HG02970 (cell line): ENCODE results near the gene BTF3.

Experiments used
- ATAC-seq: cut with Tn5 transposase; IDR thresholded peaks from one replicate; pipeline ENCODE4 v1.9.1; 2021; ENCODE audit warnings: mild to moderate bottlenecking, moderate library complexity, moderate number of reproducible peaks; ENCODE audit not compliant: unreplicated experiment, low FRiP score

The BTF3 gene

GRCh38 chr5:73519531-73520283 is 21.5 kb downstream of the BTF3 start:
- ATAC-seq: peak; percentile 92

- no peak for ATAC-seq
Measured at GRCh38 chr5:73522989-73523388, 24.7 kb downstream of the BTF3 start.

GRCh38 chr5:73523861-73524260 is 25.6 kb downstream of the BTF3 start:
- no peak for ATAC-seq

- no peak for ATAC-seq
Measured at GRCh38 chr5:73525606-73526203, 27.5 kb downstream of the BTF3 start.

GRCh38 chr5:73528248-73528647 is 30.0 kb downstream of the BTF3 start:
- no peak for ATAC-seq

DNA sequence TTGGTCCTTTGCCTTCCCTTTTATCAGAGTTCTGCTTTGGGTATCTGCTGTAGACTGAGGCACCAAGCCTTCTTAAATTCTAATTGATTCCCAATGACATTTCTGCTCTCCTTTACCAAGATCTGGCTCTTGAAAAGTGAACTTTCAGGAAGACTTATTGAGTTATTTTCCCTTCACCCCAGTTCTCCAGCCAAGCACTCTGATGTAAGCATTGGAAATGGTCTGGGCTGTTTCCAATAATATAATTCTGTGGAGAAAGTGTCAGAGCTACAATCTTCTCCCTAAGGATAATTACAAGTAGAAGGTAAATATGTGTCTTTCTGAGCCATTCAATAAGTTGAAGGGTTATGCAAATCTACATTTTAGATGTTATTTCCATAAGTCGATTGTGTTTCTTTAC is 30.8 kb downstream of the BTF3 start:
- ATAC-seq: no peak

DNA sequence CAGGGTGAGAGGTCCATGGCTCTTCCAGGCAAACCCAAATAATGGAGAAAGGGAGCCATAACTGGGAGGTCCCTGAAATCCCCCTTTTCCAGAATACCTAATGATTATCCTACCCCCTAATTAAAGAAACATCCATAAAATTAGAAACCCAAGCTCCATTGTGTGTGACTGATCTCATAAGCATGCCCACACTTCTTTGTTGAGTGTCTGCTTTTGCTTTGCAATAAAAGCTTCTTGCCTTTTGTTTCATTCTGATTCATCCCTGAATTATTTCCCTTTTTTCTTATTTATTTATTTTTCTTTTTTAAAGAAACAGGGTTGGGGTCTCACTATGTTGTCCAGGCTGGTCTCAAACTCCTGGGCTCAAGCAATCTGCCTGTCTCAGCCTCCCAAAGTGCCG is 33.1 kb downstream of the BTF3 start:
- ATAC-seq: no peak

DNA sequence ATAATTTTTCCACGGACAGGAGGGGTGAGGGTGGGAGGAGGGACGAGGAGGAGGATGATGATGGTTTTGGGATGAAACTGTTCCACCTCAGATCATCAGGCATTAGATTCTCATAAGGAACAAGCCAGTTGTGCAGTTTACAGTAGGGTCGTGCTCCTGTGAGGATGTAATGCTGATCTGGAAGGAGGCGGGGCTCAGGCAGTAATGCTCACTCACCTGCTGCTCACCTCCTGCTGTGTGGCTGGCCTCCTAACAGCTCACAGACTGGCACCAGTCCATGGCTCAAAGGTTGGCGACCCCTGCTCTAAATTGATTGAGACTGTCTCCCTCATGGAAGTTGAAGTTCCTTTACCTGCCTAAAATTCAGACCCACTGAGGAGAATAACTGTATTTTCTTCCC is 34.0 kb downstream of the BTF3 start:
- no peak for ATAC-seq

GRCh38 chr5:73534011-73534644 is 35.9 kb downstream of the BTF3 start:
- no peak for ATAC-seq

- no peak for ATAC-seq
Measured at GRCh38 chr5:73534971-73535370, 36.7 kb downstream of the BTF3 start.

DNA sequence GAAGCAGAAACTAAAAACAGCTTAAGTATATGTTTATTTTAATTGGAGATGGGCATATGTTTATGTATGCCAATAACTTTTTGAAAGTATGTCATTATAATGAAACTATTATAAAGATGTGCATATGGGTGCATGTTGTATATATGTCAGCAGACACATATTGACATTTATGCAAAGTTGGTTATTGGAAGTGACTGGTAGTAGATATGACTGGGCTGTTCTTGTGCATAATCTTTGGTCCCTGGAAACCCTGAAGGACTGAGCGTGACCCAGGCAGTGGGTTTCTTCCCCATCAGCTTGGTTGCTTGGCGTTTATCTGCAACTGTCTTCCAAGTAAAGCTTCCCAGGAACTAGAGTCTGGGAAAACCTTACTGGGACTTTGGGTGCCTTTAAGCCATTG is 41.5 kb downstream of the BTF3 start:
- ATAC-seq: no peak

GRCh38 chr5:73540192-73540591 is 42.0 kb downstream of the BTF3 start:
- no peak for ATAC-seq

- ATAC-seq: no peak
Measured at GRCh38 chr5:73542020-73542419, 43.8 kb downstream of the BTF3 start.

DNA sequence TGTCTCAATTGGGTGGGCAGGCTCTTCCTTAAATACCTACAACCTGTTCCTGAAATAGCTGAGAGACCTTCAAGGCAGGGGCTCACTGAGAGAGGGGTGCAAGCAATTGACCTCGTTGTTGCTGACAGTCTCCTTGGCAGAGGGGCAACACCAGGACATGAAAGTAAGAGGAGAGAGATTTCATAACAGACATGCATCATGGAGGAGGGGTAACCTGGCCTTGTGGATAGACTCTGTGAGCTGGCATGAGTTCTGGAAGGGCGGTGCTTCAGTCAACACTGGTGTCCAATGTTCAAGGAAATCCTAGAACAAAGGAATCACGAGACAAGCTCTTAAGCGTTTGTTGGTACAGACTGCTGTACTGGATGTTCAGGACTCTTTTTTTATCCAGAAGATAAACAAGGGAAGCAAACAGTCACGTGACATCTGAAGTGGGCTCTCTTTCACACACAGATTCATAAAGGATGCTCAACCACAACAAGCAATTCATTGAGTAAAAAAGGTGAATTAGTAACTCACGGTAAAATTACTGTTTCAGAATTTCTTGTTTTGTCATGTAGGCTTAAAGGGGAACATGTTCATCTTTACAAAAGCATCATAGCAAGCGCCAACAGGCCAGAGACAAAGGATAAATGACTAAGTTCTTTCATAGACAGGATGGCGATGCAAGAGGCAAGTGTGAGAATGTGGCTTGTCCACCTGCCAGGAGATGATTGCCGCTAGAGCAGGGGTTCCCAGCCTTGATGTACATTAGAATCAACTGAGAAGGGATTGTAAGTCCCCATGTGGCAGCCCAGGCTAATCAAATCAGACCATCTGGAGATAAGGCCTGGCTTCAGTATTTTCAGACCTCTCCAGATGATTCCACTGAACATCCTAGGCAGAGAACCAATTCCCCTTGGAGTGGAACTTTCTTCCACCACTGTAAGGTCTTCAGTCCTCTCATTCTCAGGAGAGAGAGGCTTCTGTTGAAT is 46.5 kb downstream of the BTF3 start:
- no peak for ATAC-seq

- no peak for ATAC-seq
Measured at GRCh38 chr5:73545403-73545779, 47.1 kb downstream of the BTF3 start.

DNA sequence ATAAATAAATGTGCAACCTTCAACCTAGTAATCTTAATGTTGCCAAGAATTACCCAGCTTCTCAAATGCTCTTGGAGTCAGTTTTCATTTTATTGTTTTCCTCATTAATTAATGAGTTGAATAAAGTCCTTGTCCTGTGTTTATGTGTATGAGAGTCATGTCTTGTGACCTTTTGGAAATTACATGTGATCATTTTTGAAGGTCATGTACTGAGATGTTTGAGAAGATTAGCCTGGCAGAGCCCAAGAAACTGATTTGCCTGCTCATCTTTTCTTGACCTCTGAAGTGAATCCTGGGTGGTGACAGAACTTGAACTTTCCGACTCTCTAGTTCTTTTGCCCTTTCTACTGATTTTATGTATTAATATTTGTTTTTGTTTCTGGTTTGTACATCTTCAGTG is 51.8 kb downstream of the BTF3 start:
- no peak for ATAC-seq

- no peak for ATAC-seq
Measured at GRCh38 chr5:73552642-73553041, 54.4 kb downstream of the BTF3 start.
